Lower leg skin (tissue), 4 donors: ENCODE measurements around the gene CLN6. TPM values are rescaled to one million over a fixed set of nuclear protein-coding genes. Genes with fewer than 3 reads are reported as not detected.

Experiments used
- DNase-seq, 2 donors: peaks; one replicate each; pipeline ENCODE4 v3.0.0-alpha.2; 2019; ENCODE audit warnings: low spot score in 2 of 2
- H3K4me3 ChIP-seq: fragments of 200-600 bp; sonication (generic); 2 replicates; pipeline ENCODE4 v1.5.1; 2017; ENCODE audit warnings: mild to moderate bottlenecking, low read depth; ENCODE audit not compliant: poor library complexity, severe bottlenecking
- POLR2A ChIP-seq, 2 donors: fragments of 450-650 bp; IDR thresholded peaks; one replicate each; pipeline ENCODE4 v1.6.1; 2016 to 2017; ENCODE audit warnings: antibody characterized with exemption in 2 of 2, mild to moderate bottlenecking in 1 of 2, moderate library complexity in 1 of 2
- WGBS, 2 donors: methylation state at CpG; one replicate each; pipeline ENCODE4 v1.1.5; 2018; 5-methylcytosine and 5-hydroxymethylcytosine counted together
- intact Hi-C: fragments of 100-400 bp; cut with DNase I; formaldehyde crosslinking; loops from one replicate; pipeline ENCODE4 v1.15.0; 2023; ENCODE audit warnings: low total_unique reads
- total RNA-seq, 4 donors: library from RNA; depleted of rRNA; stranded (reverse); fragments of >200 nt; gene quantifications; one replicate each; pipeline ENCODE4 v1.1.0, GENCODE V29; 2016
- TF ChIP-seq, protein P1 (sequence below), 3 donors: fragments of 450-650 bp; IDR thresholded peaks; one replicate each; pipeline ENCODE4 v1.5.1; 2016; ENCODE audit warnings: antibody characterized with exemption in 3 of 3, mild to moderate bottlenecking in 3 of 3, moderate library complexity in 2 of 3

CLN6 gene
- total RNA-seq, 4 donors from 2014 or later: 9.9 to 22.5 (median 15.1) TPM

- no peak for TF ChIP-seq POLR2A (IDR thresholded peaks at IDR 0.05)
- TF ChIP-seq, protein P1, sequence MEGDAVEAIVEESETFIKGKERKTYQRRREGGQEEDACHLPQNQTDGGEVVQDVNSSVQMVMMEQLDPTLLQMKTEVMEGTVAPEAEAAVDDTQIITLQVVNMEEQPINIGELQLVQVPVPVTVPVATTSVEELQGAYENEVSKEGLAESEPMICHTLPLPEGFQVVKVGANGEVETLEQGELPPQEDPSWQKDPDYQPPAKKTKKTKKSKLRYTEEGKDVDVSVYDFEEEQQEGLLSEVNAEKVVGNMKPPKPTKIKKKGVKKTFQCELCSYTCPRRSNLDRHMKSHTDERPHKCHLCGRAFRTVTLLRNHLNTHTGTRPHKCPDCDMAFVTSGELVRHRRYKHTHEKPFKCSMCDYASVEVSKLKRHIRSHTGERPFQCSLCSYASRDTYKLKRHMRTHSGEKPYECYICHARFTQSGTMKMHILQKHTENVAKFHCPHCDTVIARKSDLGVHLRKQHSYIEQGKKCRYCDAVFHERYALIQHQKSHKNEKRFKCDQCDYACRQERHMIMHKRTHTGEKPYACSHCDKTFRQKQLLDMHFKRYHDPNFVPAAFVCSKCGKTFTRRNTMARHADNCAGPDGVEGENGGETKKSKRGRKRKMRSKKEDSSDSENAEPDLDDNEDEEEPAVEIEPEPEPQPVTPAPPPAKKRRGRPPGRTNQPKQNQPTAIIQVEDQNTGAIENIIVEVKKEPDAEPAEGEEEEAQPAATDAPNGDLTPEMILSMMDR (IDR thresholded peaks at IDR 0.05): no peak
- intact Hi-C loops: loop anchor here (5.0 kb wide), 1 partner anchor 1797 kb away; no protein-coding TSS in a partner anchor
- 73 to 76% methylated on average over 13 to 16 of the region's 16 CpGs for WGBS, 2 donors
- no peak overlapping the region for H3K4me3 ChIP-seq
- no peak for DNase-seq
Observed at GRCh38 chr15:68200016-68200861, 29.3 kb downstream of the CLN6 start.

GRCh38 chr15:68199340-68199739 is 30.2 kb downstream of the CLN6 start:
- no peak for DNase-seq
- 68 to 77% methylated on average over 11 of the region's 11 CpGs for WGBS, 2 donors
- TF ChIP-seq, protein P1 (IDR thresholded peaks at IDR 0.05): no peak
- TF ChIP-seq POLR2A (IDR thresholded peaks at IDR 0.05): no peak
- H3K4me3 ChIP-seq: no peak overlapping the region
- intact Hi-C loops: no loop called here

DNA sequence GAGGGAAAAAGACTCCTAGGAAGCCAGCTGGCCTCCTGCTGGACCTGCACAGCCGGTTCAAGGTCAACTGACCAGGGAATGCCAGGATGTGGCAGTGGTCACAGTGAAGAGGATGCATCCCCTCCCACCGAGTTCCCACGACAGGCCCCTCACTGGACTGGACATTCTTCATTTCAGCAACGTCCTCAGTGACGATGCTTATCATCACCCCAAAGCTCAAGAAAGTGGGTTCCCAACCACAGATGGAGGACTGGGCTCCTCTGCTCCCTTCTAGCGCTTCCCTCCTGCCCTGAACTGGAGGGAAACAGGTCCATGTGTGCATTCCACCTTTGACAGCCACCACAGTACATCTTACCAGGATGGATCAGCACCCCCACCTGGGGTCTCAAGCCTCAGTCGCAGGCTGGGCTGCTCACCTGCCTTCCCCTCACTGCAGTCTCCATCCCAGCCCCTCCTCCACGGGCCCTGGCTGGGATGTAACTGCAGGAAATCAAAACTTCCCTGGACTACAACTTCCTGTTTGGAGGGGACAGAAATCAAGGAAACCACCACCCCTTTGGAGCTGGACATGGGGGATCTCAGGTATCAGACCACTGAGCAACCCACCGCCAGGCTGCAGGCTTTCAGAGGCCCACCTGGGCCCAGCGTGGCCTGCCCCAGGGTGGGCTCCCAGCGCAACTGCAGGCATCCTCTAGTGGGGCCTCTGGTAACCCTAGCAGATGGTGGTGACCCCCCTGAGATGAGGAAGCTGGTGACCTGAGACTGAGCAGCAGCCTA is 31.7 kb downstream of the CLN6 start:
- intact Hi-C loops: no loop called here
- WGBS, 2 donors: 90 to 94% methylated on average over 8 to 10 of the region's 11 CpGs
- TF ChIP-seq, protein P1 (IDR thresholded peaks at IDR 0.05): no peak
- TF ChIP-seq POLR2A (IDR thresholded peaks at IDR 0.05): no peak
- DNase-seq: no peak
- no peak overlapping the region for H3K4me3 ChIP-seq

DNA sequence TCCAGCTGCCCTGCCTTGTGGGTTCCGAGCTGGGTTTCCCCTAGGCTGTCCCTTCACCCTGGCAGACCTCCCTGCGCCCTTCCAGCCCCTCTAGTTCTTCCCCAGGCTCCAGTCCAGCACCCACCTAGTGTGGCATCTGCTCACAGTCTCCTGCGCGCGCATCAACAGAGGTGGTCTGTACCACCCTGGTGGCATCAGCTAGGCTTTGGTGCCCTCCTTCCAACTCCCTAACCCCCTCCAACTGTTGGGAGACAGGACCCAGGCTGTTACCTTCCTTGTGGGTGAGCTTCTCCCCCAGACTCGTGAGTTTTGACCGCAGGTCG is 32.4 kb downstream of the CLN6 start:
- TF ChIP-seq, protein P1 (IDR thresholded peaks at IDR 0.05): no peak
- no peak for TF ChIP-seq POLR2A (IDR thresholded peaks at IDR 0.05)
- 90 to 97% methylated on average over 8 of the region's 8 CpGs for WGBS, 2 donors
- no peak overlapping the region for H3K4me3 ChIP-seq
- intact Hi-C loops: no loop called here
- DNase-seq: no peak

DNA sequence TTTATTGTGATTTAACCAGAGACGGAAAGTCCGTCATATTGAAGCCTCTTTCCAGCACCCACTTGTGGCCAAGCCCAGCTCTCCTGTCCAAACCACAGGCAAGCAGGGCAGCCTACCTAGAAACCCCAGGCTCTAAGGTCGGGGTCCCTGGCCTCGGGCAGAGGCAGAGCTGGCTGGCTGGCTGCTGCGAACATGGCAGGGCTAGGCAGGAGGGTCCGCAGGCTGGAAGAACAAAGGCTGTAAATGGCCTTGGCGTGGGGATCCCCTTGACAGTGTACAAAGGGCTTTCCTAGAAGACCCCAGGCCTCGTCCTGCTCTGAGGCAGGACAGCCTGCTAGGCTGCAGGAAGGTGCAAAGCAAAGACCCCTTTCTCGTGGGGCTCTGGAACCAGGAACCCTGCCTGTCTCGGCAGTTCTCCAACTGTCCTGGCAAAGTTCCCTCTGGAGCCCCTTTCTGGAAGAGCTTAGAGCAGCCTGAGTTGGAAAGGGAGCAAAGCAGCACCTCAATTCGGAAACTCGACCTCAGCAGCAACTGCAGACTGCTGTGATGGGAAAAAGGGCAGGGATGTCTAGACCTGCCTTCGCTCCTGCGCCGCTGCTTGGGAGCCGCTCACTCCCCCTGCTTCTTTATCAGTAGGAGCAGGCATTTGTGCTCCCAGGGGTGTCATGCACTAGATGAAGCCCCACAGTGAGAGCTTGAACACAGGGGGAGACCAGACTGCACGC is 32.9 kb downstream of the CLN6 start:
- TF ChIP-seq POLR2A (IDR thresholded peaks at IDR 0.05): no peak
- TF ChIP-seq, protein P1 (IDR thresholded peaks at IDR 0.05): no peak
- 84 to 87% methylated on average over 17 of the region's 17 CpGs for WGBS, 2 donors
- no peak overlapping the region for H3K4me3 ChIP-seq
- intact Hi-C loops: no loop called here
- no peak for DNase-seq
